Testis (tissue), 3 donors: ENCODE measurements around the gene DCLK1. TPM values are rescaled to one million over a fixed set of nuclear protein-coding genes. Genes with fewer than 3 reads are reported as not detected.

Source experiments
- DNase-seq: peaks from one replicate; pipeline ENCODE4 v3.0.0-alpha.2; 2019
- H3K27ac ChIP-seq, 2 donors: fragments of 200-600 bp; sonication (generic); one replicate each; pipeline ENCODE4 v1.5.1; 2019
- H3K27me3 ChIP-seq: fragments of 200-600 bp; sonication (generic); one replicate; pipeline ENCODE4 v1.5.1; 2019
- H3K36me3 ChIP-seq: fragments of 200-600 bp; sonication (generic); one replicate; pipeline ENCODE4 v1.5.1; 2017; ENCODE audit warnings: low read depth; ENCODE audit errors: missing control alignments
- H3K4me1 ChIP-seq: fragments of 200-600 bp; sonication (generic); one replicate; pipeline ENCODE4 v1.5.1; 2019
- H3K4me3 ChIP-seq, 2 donors: fragments of 200-600 bp; sonication (generic); one replicate each; pipeline ENCODE4 v1.5.1; 2017 to 2019
- H3K9me3 ChIP-seq: fragments of 200-600 bp; sonication (generic); one replicate; pipeline ENCODE4 v1.5.1; 2017
- POLR2A ChIP-seq: fragments of 450-650 bp; IDR thresholded peaks from one replicate; pipeline ENCODE4 v1.6.1; 2017; ENCODE audit warnings: antibody characterized with exemption, mild to moderate bottlenecking, moderate library complexity
- WGBS, 2 donors: methylation state at CpG; one replicate each; pipeline ENCODE4 v1.1.5; 2018; 5-methylcytosine and 5-hydroxymethylcytosine counted together
- intact Hi-C: fragments of 100-400 bp; cut with DNase I; formaldehyde crosslinking; loops from one replicate; pipeline ENCODE4 v1.15.1; 2023; ENCODE audit warnings: low total_unique reads
- polyA plus RNA-seq: library from polyadenylated mRNA; stranded (reverse); fragments of 350-450 nt; fragmentation: Illumina TruSeq; extraction: RNeasy Lipid Tissue Mini Kit (QIAGEN cat#74804); gene quantifications from one replicate; pipeline ENCODE4 v1.2.3, GENCODE V29; 2014; ENCODE audit warnings: low read depth, low replicate concordance; ENCODE audit not compliant: insufficient read depth
- total RNA-seq, 2 donors: library from RNA; depleted of rRNA; stranded (reverse); fragments of >200 nt; gene quantifications; one replicate each; pipeline ENCODE4 v1.2.3, GENCODE V29; 2016
- TF ChIP-seq, protein P1 (sequence below), 3 experiments: fragments of 450-650 bp in 2 of 3; fragments of 200-600 bp in 1 of 3; sonication (generic) in 1 of 3; IDR thresholded peaks; one replicate each; pipeline ENCODE4 v1.5.1; 2016 to 2019; ENCODE audit warnings: antibody characterized with exemption in 3 of 3, mild to moderate bottlenecking in 2 of 3, moderate library complexity in 1 of 3

The DCLK1 gene
- total and polyA plus RNA-seq, 3 donors from 2014 or later, result 4.5 to 8.9 (median 4.9) TPM

DNA sequence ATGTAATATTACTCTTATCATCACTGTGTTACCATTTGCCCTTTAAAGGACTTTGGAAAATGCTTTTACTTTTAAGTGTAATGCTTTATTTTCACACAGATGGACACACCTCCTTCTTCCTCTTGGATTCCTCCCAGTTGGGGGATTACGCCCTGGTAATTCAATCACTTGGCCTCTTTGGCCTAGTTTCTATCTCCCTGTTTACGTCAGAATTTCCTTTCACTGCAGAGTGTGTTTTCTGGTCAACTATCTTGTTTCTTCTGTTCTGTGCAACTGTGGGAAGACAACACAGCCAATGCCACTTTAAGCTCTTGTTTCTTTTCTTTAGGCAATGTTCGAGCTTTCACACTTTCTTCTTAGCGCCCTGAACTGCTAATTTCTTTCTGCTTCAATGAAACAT lies 397.4 kb downstream of the DCLK1 start:
- Histone ChIP-seq H3K9me3 (no peaks in the 10 kb centered on the region), H3K36me3 (no peaks in the 10 kb centered on the region), H3K27ac (no peak overlapping the region), H3K4me1 (no peaks in the 10 kb centered on the region), H3K4me3 (no peak overlapping the region), H3K27me3 (no peaks in the 10 kb centered on the region)
- WGBS, 2 donors, result 71 to 87% methylated on average over 4 of the region's 4 CpGs
- no peak for DNase-seq
- TF ChIP-seq, protein P1, sequence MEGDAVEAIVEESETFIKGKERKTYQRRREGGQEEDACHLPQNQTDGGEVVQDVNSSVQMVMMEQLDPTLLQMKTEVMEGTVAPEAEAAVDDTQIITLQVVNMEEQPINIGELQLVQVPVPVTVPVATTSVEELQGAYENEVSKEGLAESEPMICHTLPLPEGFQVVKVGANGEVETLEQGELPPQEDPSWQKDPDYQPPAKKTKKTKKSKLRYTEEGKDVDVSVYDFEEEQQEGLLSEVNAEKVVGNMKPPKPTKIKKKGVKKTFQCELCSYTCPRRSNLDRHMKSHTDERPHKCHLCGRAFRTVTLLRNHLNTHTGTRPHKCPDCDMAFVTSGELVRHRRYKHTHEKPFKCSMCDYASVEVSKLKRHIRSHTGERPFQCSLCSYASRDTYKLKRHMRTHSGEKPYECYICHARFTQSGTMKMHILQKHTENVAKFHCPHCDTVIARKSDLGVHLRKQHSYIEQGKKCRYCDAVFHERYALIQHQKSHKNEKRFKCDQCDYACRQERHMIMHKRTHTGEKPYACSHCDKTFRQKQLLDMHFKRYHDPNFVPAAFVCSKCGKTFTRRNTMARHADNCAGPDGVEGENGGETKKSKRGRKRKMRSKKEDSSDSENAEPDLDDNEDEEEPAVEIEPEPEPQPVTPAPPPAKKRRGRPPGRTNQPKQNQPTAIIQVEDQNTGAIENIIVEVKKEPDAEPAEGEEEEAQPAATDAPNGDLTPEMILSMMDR (IDR thresholded peaks at IDR 0.05), result no peak
- TF ChIP-seq POLR2A, result no peak
- intact Hi-C loops, result no loop called here

DNA sequence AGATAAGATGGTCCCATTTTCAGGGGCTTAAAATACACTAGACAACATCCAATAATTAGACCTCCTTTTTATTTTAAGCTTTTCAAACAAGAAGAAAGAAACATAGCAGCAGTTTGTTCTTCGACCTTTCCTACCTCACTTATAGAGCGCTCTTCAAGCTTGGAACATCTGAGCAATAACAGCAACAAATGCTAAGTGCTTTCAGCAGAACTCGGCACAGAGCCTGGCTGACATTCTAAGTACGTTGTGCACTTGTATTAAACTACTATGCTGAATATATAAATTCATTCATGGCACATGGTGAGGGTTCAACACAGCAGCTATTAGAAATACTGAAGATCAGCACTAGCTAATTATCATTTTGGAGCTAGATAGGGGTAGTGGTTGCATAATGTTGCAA lies 398.6 kb downstream of the DCLK1 start:
- TF ChIP-seq, protein P1 (IDR thresholded peaks at IDR 0.05), result no peak
- TF ChIP-seq POLR2A, result no peak
- intact Hi-C loops, result no loop called here

GRCh38 chr13:35731471-35731870 lies 399.7 kb downstream of the DCLK1 start:
- Histone ChIP-seq H3K36me3 (no peaks in the 10 kb centered on the region), H3K27ac (no peak overlapping the region), H3K27me3 (no peaks in the 10 kb centered on the region), H3K4me1 (no peaks in the 10 kb centered on the region), H3K9me3 (no peaks in the 10 kb centered on the region), H3K4me3 (no peak overlapping the region)
- intact Hi-C loops, result no loop called here
- no peak for DNase-seq
- TF ChIP-seq POLR2A, result no peak
- TF ChIP-seq, protein P1 (IDR thresholded peaks at IDR 0.05), result no peak
- 92 to 96% methylated on average over 4 of the region's 4 CpGs for WGBS, 2 donors

More for the DNA sequence above, 398.6 kb downstream of the DCLK1 start:
- no peak overlapping the region for H3K27ac ChIP-seq
- no peaks in the 10 kb centered on the region for H3K4me1 ChIP-seq
- no peaks in the 10 kb centered on the region for H3K9me3 ChIP-seq
- 58 to 73% methylated on average over 4 of the region's 4 CpGs for WGBS, 2 donors
- no peak overlapping the region for H3K4me3 ChIP-seq
- H3K36me3 ChIP-seq, result no peaks in the 10 kb centered on the region
- no peak for DNase-seq
- no peaks in the 10 kb centered on the region for H3K27me3 ChIP-seq

DNA sequence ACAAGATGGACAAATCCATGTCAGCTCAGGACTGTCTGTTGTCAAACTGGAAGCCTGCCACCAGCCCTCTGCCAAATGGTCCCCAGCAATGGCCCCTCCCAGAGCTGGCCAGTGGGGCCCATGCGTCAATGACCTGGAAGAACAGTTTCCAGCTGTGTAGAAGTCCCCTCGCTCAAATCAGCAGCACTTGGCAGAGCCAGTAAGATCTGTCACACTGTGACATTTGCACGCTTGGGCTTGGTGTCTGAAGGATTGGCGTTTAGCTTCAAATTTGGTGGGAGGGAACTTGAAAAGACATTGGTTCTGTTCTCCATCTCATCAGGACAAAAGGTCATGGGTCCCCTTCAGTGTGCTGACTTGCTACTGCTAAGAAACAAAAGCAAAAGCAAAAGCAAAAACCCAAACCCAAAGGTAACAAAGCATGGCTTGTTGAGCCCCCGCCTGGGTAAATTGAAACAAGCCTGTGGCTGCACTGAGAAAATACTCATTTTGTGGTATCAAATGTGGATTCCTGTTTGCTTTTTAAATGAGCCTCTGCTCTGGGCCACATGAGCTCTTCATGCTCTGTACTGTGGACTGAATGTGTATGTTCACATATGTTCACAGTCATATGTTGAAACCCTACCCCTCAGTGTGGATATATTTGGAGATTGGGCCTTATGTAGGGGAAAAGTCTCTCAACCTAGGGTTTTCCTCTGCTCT lies 401.1 kb downstream of the DCLK1 start:
- Histone ChIP-seq H3K9me3 (no peaks in the 10 kb centered on the region), H3K27ac (no peak overlapping the region), H3K27me3 (no peaks in the 10 kb centered on the region), H3K4me1 (no peaks in the 10 kb centered on the region), H3K4me3 (no peak overlapping the region), H3K36me3 (no peaks in the 10 kb centered on the region)
- WGBS, 2 donors, result 67 to 71% methylated on average over 5 of the region's 5 CpGs
- TF ChIP-seq, protein P1 (IDR thresholded peaks at IDR 0.05), result no peak
- no peak for TF ChIP-seq POLR2A
- no peak for DNase-seq
- intact Hi-C loops, result no loop called here

- intact Hi-C loops, result no loop called here
- no peaks in the 10 kb centered on the region for H3K27me3 ChIP-seq
- WGBS, 2 donors, result 76 to 82% methylated on average over 5 to 6 of the region's 6 CpGs
- no peak for DNase-seq
- no peak overlapping the region for H3K27ac ChIP-seq
- no peak for TF ChIP-seq POLR2A
- TF ChIP-seq, protein P1 (IDR thresholded peaks at IDR 0.05), result no peak
- H3K4me3 ChIP-seq, result no peak overlapping the region
- H3K9me3 ChIP-seq, result no peaks in the 10 kb centered on the region
- H3K4me1 ChIP-seq, result peaks cover 4% of the 10 kb centered on the region
- no peaks in the 10 kb centered on the region for H3K36me3 ChIP-seq
These were observed 403.3 kb downstream of the DCLK1 start for GRCh38 chr13:35727881-35728280.
